ENCODE measurements around the gene STX8.

STX8 gene

DNA sequence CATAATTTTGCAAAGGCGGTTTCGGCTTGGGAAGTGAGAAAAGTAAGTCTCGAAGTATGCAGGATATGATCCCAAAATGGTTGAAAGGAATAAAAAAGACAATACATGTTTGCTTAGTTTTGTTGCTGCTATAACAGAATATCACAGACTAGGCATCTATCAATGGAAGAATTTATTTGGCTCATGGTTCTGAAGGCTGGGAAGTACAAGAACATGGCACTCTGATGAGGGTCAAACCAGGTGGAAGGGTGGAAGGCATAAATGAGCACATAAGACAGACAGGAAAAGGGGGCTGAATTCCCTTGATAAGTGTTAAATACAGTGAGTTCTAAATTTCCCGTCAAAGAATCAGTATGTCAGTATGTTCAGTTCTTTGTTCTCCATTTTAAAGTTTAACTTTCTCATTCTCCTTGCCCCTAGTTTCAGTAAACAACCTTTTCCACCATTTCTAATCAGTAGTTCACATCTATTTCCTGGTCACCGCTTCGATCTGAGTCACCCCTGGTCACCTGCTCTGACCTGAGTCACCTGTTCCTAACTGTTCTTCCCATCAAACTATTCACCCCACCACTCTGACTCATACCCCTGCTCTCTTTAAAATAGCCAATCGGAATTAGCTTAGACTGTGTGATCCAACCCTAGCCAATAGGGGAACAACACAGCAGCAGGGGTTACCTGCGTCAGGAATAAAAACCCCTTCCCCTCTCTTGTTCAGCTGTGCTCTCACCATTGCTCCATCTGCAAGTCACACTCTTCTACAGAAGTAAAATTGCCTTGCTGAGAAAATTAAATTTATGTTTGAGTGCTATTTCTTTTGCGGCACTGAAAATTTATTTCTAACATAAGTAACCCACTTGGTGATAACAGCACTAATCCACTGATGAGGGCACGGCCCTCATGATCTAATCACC, 240.8 kb downstream of the STX8 start:
- no peak for DNase-seq

DNA sequence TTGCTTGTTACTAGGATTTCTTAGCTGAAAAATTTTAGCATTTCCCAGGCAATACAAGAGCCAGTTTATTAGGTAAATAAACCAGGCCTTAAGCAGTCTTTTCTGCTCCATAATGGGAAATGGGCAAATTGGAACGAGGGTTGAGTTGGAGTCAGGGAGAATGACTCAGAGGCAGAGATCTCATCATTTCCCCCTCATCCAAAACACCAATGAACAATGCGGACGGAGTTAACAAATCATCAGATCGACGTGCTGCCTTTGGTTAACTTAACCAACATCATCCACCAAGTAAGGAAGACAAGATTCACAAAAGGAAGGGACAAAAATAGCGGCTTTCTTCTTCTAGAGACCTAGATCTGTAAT, 243.5 kb downstream of the STX8 start:
- no peak for DNase-seq

DNA sequence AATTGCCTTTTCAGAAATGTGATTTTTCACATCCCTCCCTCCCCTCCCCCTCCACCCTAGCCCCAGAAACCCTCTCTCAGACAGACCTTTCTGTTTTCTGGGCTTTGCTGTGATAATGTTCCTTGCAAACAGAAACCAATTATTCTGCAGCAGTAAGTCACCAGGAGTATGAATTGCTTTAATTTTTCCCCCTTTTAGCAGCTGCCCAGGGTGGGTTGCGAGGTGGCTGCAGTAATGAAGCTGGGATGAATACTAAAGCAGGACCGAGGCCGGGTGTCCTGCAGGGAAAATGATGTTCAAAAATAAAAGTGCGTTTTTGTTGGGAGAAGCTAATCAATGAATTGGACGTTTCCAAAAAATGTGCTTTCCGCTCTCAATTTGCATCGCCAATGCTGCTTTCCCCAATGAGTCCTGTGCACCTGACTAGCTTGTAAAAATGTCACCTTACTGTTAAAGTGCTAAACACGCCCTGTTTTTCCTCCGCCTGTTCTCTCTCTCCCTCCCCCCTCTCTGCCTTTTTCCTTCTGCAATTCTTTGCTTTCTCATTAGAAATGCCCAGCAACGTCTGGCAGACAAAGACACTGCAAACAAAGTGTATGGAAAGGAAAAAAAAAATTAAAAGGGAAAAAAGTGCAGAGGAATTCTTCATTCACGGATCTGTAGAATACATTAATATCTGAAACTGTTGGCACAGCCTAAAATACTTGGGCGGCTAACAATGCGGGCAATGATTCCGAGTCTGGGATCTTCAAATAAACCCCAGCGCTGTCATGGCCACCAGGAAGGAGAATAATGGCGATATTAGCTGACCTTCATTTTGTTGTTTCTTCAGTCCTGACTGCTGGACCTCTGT, 244.1 kb downstream of the STX8 start:
- no peak for DNase-seq

DNA sequence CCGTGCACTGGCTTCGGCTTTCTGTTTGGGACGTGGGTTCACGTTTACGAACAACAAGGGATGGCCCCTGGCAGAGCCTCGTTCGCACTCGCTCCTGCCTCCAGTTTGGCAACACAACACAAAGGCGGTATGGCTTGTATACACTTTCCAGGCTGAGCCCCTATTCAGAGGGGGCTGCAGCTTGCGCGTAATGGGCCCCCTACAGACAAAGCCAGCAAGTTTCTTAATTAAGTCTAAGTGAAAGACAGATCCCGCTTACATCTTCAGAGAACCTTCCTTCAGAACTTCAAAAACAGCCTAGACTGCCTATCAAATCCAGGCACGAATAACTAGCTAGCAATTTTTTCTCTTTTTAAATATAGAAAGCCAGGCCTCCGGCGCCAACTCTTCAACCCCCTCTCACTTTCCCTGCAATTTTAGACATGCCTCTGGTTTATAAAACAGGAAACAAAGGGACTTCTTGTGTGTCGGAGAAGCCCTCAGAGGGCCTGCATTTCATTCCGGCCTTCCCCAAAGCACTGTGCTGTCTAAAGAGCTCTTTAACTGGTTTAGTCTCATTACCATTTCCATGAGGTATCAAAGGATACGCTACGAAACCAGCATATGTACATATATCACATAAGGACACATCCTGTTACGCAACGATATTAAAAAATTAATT, 244.9 kb downstream of the STX8 start:
- no peak for DNase-seq

DNA sequence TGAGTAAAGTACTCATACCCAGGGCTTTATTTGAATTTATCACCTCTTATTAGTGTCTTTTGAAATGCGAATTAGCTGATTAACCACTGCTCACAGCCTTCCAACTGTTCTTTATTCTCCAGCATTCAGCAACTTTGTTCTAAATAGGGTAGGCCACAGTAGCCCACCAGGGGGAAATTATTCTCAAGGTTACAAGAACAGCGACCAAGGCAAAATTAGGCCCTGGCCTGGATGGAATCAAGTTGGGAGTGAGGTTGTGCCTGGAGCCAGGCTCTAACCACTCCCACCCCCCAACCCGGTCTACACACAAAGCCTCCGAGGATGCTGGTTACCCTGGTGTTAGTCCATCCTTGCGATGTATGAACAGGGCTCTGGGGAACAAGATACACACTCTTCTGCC, 245.5 kb downstream of the STX8 start:
- DNase-seq: no peak

DNA sequence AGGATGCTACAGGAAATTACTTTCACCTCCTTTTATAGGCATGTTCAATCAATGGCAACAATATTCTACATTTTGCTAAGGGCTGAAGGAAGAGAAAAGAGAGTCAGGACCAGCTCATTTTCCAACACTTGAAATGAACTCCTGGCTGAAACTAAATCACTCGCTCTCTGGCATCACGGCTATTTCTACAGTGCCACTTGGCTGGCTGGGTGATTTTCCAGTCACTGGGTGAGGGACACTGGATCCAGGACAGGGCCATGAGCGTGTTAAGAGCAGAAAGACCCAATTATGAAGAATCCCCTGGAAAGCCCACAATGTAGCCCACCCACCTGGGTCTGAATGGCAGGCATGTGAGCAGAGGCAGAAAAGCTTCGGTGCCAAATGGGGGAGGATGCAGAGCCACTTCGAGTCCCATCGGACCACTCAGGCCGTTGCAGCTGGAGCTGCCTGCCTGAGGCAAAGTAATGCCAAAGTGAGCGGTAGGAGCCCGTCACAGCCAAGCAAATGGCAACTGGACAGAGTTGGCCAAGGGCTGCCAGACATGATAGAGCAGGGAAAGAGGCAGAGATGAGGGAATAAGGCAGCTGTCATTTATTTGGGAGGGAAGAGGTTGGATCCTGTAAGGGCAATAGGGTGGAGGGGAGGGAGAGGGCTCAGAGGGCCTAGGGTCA, 246.2 kb downstream of the STX8 start:
- DNase-seq: no peak

DNA sequence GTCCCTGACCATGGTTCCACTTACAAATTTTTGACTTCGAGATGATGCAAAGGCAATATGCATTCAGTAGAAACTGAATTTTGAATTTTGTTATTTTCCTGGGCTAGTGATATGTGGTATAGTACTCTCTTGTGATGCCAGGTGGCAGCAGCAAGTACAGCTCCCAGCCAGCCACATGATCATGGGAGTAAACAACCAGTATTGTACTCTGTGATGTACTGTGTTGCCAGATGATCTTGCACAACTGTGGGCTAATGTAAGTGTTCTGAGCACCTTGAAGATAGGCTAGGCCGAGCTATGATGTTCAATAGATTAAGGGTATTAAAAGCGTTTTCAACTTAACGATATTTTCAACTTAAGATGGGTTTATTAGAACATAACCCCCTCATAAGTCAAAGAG, 250.8 kb downstream of the STX8 start:
- DNase-seq: no peak

DNA sequence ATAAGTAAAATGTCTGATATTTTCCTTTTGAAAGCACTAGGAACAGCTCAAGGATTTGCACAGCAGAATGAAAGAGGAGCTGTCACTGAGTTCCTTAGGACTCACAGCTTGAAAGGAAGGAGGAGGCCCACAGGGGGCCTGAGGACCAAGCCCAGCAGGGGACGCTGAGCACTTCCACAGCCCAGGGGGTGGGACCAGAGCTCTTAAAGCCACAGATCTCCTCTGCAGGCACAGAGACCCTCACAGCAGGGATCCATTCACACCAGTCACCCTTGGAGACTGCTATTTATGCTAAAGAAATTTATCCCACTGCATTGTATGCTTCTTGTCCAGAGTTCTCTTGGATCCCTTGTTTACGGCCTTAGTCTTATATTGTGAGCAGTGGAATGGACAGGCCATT, 253.3 kb downstream of the STX8 start:
- DNase-seq: no peak

DNA sequence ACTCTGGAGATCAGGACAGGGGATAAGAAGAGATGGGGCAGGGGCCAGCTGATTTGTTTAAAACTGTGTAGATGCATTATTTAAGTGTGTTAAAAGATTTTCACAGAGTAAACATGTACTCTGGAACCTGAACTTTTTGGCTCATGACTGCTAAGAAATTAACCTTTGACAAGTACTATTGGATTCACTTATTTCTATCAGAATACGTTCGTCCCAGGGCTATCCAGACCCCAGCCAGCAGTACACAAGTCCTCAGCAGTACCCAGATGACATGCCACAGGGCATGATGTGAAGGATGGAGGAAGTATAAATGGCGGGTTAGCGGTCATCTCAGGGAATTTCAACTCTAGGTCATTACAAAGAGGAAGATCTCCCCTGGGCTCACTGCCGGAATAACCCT, 253.7 kb downstream of the STX8 start:
- DNase-seq: no peak

DNA sequence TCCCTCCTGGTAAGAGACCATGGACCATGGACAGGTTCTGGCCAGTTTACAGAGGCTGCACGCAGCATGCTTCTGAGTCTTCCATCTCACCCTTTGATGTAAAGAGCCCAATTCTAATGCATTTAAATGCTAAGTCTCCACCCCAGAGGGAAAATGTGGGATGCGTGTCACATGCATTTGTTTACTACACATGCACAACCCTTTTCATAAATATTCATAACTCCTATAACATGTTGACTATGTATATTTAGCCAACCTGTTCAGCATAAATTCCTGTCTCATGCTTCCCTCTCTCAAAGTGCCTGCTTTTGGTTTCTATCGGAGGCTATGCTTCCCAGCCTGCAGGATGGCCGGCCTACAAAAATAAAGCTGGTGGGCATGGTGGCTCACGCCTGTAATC, 260.3 kb downstream of the STX8 start:
- DNase-seq: no peak

DNA sequence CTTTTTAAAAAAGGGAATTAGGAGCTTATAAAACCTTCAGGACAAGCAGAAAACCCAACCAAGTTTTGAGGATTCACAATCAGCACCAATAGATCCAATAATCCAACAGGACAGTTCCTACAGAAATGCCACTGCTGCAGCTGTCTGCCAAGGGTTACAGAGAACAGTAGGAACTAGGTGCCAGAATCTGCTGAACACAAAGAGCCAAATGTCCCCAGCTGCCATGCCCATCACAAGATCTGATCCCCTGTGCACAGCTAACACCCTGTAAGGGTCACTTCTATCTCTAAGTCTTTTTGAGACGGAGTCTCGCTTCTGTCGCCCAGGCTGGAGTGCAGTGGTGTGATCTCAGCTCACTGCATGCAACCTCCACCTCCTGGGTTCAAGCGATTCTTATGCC, 262.3 kb downstream of the STX8 start:
- no peak for DNase-seq

DNA sequence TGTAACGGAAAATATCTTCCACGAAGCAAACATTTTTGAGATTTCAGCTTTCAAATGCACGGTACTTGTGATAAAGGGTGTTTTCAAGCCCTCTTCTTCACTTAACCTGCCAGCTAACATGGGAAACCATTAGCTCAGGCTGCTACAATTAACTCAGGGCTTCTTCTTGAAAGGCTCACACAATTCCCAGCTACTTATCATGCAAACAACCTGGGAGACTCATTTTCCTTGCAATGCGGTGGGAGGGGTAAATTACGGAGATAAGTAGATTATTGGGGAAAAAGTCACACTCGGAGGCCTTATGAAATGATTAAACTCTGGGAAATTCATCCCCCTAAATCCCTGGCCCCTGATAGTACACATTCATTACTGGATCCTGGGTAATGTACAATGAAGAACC, 266.4 kb downstream of the STX8 start:
- DNase-seq: no peak

DNA sequence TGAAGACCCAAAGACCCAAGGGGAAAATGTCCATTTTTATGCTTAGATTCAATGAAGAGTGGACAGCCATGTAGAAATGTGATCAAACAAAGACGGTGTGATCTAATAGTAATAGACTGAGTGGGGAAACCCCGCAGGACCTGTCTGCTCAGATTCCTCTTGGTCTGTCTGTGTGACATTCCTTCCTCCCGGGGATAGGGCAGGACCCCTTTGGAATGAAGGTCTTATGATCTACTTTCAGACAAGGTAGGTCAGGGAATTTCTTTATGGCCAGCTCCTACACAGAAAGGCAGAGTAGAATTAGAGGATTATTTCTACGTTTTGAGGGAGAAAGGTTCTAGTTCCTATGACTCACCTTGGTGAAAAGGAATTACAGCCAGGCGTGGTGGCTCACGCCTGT, 267.6 kb downstream of the STX8 start:
- no peak for DNase-seq

DNA sequence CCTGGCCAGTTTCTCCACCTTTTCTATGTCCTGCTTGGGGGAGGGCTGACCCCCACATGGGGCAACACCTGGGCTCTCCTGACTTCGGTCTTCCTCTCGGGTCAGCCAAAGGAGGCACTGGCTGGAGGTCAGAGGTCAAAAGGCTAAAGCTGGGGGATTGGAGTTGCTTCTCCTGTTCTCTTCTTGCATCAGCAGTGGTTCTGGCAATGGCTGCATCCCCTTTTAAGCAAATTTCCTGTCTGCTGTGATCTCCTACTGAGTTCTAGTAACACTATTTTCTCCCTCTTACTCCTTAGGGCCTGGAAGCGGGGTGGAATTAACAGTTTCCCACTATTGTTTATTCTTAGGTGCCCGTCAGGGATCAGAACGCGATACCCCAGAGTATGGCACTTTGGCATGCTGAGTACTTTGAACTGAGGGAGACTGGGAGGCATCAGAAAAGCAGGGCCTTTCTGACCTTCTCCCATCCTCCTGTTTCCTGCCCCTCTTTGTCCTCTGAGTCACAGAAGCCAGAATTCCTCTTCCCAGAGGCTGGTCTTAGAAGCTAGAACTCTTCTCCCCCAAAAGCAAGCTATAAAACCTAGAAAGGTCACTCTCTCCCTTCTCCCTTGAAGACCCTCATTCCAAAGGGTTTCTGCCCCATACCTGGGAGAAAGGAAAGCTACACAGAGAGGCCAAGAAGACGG, 268.2 kb downstream of the STX8 start:
- DNase-seq: no peak

DNA sequence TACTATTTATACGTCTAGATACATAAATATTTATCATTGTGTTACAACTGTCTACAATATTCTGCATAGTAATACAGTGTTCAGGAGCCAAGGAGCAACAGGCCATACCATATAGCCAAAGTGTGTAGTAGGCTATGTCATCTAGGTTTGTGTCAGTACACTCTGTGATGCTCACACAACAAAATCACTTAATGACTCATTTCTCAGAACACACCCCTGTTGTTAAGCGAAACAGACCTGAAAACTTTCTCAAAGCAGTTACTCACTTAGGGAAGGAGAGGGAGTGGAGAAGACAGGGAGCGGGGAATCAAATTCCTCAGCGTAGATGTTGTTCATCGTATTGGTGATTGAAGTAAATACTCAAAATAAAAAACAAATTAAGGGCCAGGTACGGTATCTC, 269.5 kb downstream of the STX8 start:
- peak; percentile 21 for DNase-seq

DNA sequence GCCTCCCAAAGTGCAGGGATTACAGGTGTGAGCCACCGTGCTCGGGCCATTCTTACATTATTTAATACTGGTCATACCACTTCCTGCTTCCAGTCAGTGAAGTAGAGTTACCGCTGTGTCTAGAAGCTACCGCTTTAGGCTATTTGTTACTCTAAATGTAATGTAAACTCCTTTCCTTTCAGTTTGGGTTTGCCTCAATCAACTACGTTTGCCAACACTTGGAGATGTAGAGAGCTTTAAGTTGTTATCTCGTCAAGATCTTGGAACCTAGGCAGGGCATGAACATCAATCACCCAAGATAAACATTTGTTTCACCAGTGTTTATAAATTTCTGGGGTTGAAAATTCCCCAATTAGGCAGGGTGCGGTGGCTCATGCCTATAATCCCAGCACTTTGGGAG, 275.9 kb downstream of the STX8 start:
- no peak for DNase-seq

DNA sequence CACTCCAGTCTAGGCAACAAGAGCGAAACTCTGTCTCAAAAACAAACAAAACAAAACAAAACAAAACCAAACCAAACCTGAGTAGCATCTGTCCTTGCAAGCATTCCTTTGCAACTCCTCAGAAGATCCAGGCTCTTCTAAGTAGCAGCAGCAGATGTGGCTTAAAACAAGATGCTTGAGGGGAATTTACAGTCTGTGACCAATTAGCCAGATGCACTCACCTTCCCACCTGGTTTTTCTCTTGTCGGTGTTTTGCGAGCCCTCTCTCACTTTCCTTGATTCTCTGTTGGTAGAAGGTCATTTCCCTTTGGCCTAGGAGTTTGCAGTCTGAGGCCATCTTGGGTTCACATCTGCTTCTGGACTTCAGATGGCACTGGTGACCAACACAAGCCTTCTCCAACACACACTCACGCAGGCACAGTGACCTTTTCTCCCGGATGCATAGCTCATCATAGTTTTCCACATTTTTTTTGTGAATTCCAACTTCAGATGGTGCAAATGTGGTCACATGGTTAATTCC, 276.8 kb downstream of the STX8 start:
- DNase-seq: no peak

DNA sequence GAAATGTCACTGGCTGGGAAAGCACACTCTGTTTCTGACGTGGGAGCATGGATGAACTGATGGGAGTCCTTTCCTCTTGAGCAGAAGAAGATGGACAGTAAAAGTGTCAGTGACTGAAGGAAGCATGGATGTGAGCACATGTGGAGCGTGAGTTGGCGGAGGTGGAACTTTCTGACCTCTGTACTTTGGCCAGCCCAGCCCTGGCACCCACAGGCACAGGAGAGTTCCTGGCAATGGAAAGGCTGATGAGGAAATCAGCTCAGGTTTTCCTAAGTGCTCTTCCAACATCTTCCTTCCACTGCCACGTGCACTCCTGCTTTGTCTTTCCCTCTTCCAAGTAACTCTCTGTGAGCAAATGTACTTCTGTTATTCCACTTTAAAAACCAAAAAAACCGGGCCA, 277.5 kb downstream of the STX8 start:
- DNase-seq: no peak

DNA sequence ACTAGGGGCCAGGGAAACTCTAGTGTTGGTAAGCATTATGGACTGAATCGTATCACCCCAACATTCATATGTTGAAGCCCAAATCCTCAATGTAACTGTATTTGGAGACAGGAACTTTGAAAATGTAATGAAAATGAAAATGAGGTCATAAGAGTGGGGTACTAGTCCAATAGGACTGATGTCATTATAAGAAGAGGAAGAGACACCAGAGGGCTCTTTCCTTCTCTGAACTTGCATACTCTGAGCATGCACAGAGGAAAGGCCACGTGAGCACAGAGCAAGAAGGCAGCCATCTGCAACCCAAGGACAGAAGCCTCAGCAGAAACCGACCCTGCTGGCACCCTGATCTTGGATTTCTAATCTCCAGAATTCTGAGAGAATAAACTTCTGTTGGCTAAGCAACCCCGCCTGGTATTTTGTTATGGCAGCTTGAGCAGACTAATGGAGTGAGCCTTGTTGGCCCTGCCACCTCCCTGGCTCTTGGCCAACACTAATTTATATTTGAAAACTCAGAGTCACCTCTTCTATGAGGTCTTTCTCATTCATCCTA, 280.9 kb downstream of the STX8 start:
- DNase-seq: no peak

DNA sequence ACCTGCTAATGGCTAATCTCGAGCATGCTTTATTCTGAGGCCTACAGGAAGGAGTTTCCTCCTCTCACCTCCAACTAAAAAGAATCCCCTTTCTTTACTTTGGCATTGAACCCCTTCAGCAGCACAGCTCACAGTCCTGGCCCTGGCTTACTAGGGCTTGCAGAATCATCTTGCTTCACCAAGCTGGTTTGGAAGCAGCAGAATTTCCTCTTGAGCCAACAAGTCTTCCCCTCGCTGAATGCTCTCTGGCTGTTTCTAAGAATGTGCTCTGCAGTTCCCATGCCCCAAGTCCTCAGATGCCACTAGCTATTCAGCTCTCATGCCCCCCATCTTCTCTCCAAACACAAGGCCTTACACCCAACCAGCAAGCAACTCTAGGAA, 283.1 kb downstream of the STX8 start:
- DNase-seq: no peak

DNA sequence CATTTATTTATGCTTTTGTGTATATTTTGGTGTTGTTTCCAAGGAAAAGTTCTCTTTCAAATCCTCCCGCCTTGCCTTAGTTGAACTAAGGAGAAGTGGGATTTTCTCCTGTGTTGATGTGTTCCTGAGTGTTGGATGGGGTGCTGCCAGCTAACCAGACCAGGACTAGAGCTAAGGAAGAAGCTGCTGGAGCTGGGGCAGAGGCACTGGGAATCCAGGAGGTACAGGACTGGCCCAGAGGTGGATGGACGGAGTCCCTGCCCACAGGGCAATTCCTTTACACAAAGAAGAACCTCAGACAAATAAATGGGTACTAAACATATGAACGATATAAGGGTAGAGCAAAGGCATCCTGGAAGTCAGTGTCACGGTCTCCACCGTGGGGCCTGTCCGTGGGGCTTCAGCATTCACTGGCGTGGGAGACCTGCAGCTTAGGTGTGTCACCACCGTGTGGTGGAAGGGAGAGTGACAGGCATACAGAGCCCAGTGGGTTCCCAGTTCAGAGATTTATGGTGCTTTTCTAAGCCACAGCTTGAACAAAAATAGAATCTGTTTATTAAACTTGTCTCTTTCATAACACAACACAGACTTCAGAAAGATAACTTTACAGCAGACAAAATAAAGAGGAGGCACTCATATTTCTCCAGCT, 283.6 kb downstream of the STX8 start:
- DNase-seq: peak; percentile 49

DNA sequence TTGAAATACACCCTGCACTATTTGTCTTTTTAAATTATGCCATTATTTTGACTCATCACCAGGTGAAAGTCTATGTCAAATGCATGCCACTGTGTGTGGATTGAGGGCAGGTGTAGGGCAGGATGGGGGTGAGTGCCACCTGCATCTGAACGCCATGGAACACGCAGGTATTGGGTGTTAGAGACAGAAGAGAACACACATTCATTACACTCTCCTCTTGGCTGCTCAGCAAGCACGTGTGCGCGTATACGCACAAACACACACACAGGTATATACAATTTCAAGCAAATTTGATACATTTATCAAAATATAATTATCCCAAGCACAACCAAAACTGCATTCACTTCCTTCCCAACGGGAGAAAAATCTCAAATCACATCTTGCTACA, 285.4 kb downstream of the STX8 start:
- DNase-seq: no peak
